D721Med (cell line): ENCODE data around the gene CAP2.

ENCODE experiments used
- DNase-seq: peaks from one replicate; pipeline ENCODE4 v3.0.0; 2011; ENCODE audit warnings: low spot score; ENCODE audit not compliant: insufficient read length
- FAIRE-seq: peaks from 2 replicates; lab custom pipeline; 2011; peaks lifted over from hg19 to GRCh38; lab: Jason Lieb, UNC
- CTCF ChIP-seq: IDR thresholded peaks from 2 replicates; pipeline ENCODE4 v1.5.1; 2012; ENCODE audit warnings: mild to moderate bottlenecking, control low read depth; ENCODE audit not compliant: insufficient read depth; ENCODE audit errors: missing control alignments

CAP2 gene

DNA sequence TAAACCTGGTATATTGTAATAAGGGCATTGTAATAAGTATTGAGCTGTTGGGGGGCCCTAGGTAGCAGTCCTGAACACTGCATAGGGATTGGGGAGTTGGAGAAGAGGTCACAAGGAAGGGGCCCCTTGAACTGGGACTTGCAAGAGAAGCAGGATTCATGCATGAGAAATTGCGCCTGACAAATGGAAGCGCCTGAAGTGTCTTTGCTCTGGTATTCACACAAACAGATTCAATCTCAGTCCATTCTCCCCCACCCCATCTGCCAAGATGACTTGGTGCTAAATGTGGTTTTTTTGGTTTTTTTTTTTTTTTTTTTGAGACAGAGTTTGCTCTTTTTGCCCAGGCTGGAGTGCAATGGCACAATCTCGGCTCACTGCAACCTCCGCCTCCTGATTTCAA is 87.1 kb downstream of the CAP2 start:
- FAIRE-seq (no peak), DNase-seq (no peak)
- TF ChIP-seq CTCF = no peak

DNA sequence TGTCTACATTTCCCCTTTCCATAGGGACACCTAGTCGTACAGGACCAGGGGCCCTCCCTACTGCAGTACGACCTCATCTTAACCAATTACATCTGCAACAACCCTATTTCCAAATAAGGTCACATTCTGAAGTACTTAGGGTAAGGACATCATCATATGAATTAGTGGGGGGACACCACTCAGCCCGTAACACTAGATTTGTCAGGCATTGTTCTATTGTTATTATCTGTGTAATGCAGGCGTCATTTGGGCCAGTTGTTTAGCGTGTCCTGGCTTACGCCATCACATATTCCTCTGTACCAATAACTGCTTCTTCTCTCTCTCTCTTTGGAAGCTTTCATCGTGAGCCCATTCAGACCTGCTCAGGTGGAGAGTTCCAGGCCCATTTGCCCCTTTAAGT is 89.3 kb downstream of the CAP2 start:
- no peak for TF ChIP-seq CTCF
- no peak for FAIRE-seq
- DNase-seq = no peak

- no peak for TF ChIP-seq CTCF
- FAIRE-seq (no peak), DNase-seq (no peak)
Measured at GRCh38 chr6:17483391-17484016, 90.1 kb downstream of the CAP2 start.

DNA sequence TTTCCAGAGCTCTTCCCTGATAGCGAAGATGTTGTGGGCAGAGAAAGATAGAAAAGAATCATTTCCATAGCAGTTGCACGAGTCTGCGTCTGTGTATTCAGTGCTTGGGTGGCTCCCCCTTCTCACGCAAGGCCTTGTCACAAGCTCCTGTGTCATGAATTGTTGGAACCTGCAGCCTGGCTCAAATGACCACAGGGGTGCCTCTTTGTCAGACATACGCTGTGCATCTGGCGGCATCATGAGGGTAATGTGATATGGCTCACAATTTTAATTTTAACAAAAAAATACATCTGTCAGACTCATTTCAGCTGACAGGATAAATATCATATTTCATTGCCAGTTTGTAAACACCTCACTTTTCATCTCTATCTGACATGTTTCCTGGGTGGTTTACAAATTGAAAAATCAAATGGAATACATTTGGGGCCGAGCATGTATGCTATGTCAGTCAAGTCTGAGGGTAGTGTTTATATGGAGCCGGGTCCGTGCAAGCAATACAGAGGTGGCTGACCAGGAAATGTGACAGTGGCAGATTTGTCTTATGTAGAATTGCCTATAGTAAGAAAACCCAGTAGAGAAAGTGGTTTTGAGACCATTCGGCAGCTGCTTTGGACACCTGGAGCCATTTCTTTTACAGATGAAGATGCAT is 90.9 kb downstream of the CAP2 start:
- FAIRE-seq = no peak
- no peak for TF ChIP-seq CTCF
- no peak for DNase-seq

- FAIRE-seq (no peak), DNase-seq (no peak)
- TF ChIP-seq CTCF = no peak
Measured at GRCh38 chr6:17485181-17485580, 91.8 kb downstream of the CAP2 start.

GRCh38 chr6:17485946-17486345 is 92.6 kb downstream of the CAP2 start:
- DNase-seq (no peak), FAIRE-seq (no peak)
- no peak for TF ChIP-seq CTCF

DNA sequence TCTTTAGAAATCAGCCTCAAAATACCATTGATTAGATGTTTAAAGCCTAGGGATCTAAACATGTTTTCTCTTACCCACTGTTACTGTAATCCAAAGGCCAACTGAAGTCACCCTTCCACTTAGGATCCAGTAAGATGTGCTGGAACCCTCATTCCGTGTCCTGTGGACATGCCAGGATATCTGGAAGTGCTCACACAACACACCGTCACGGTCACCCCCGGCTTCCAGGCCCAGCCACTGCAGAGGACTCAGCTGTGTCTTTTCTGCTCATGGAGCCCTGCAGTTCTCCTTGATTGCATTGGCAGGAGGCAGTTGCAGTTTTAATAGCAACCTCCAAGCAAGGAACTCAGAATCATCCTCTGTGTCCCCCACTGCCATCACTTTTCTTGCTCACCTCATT is 93.3 kb downstream of the CAP2 start:
- DNase-seq = no peak
- no peak for TF ChIP-seq CTCF
- FAIRE-seq = no peak
